ENCODE results near the gene DOCK4.

DNA sequence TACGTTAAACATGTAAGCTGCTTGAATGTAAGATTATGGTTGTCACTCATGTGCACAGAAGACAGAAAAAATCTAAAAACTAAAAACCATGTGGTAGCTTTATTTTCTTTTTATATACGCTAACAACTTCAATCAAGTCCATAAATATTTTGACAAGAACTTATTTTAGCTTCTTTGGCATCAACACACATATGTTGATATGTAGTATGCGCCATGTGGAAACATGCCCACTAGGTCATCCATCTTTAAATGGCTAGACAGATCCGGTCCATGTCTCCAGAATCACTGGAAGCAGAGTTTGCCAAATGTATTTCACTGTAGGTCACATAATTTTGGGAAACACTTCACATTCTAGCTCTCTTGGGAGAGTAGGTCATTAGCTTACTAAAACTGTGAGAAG lies 382.4 kb downstream of the DOCK4 start:
- TF ChIP-seq EZH2phosphoT487 (IDR thresholded peaks at IDR 0.05; ENCODE audit: insufficient read depth, low read depth) (no peak), EZH2 (IDR thresholded peaks at IDR 0.05; ENCODE audit: insufficient read depth, poor library complexity, severe bottlenecking) (no peak)
